ENCODE results near the gene MPDU1.
"Not testable (repeated sequence)": the region's sequence is repeated elsewhere in the genome, so short reads cannot be mapped to it uniquely, and the experiment has no call there.

The MPDU1 gene

DNA sequence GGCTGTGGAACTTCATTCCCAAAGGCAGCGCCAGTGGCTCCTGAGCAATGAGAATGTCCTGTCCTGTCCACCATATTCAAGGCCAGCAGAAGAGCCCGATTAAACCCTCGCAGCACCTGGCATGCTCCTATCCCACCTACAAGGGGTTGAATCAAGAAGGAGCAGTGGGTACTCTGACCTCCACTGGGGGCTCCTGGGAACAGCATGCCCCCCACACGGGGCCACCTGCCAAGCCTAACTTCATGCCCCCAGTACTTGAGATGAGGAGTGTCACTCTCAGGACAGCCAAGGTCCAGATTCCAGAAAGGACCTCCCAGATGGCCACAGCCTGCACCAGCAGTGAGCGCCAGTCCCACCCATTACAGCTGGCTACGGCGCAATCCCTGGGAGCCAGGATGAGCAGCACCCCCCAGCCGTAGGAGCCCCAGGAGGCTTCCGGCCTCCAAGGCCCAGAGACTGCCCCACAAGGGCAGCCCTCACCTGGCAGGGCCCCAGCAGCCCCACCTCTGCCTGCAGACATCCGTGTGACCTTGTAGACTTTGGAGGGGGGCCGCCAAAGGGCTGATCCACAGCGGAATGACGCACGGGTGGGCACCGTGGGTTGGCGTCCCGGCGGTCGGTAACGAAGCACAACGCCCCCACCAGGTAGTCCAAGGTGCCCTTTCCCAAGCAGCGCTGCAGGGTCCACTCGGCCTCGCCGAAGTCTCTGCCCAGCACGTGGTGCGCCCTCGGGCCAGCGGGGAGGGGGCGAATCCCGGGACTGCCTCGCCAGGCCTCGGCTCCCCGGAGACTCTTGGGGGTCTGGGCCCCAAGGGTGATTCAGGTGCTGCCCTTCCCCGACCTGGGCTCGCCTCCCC, 1.0 kb upstream of the MPDU1 start:
- peak in 1 of 2 experiments; percentile 61 for DNase-seq

DNA sequence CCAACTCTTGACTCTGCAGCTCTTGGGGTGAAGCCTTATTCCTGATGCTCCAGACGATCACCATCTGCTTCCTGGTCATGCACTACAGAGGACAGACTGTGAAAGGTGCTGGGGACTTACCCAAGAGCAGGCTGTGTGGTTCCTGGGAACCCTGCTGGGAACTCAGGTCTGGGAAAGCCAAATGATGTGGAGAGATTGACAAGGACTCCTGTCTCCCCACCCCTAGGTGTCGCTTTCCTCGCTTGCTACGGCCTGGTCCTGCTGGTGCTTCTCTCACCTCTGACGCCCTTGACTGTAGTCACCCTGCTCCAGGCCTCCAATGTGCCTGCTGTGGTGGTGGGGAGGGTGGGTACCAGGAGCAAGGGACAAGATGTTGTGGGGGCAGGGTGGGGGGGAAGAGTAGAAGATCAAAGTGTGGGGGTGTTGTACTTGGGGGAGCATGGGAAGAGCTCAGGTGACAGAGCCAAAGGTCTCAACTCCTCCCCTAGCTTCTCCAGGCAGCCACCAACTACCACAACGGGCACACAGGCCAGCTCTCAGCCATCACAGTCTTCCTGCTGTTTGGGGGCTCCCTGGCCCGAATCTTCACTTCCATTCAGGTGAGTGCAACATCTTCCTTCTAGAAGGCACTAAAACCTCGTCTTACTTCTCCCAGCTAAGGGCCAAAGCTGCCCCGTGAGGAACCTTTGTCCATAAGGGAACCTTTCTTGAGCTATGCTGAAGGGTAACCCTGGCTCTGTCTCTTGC, 3.2 kb downstream of the MPDU1 start:
- no peak for DNase-seq

DNA sequence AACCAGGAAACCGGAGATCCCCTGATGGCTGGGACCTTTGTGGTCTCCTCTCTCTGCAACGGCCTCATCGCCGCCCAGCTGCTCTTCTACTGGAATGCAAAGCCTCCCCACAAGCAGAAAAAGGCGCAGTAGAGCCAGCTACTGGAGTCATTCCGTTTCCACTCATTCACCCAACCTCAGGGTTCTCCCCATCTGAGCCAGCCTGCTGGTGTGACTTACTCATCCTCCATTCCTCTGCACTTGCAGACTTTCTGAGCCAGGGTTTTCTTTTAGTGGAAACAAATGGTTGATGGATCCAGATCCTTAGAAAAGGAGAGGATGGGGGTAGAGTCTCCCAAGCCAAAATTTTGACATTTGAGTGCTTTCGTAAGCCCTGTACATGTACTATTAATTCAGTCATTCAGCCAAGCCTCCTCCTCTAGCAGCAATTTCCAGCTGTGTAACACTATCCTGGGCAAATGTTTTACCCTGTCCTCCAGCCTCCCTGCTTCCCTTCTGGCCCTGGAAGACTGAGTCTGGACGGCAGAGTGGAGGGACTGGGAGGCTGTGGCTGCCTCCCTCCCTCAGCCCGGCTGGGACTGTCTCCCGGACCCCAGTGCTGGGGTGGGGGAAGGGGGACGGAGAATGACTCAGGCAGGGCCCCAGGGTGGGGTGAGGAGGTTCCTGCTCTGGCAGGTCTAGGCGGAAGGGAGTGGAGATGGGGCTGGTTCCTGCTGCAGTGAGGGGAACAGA, 3.9 kb downstream of the MPDU1 start:
- DNase-seq = no peak

DNA sequence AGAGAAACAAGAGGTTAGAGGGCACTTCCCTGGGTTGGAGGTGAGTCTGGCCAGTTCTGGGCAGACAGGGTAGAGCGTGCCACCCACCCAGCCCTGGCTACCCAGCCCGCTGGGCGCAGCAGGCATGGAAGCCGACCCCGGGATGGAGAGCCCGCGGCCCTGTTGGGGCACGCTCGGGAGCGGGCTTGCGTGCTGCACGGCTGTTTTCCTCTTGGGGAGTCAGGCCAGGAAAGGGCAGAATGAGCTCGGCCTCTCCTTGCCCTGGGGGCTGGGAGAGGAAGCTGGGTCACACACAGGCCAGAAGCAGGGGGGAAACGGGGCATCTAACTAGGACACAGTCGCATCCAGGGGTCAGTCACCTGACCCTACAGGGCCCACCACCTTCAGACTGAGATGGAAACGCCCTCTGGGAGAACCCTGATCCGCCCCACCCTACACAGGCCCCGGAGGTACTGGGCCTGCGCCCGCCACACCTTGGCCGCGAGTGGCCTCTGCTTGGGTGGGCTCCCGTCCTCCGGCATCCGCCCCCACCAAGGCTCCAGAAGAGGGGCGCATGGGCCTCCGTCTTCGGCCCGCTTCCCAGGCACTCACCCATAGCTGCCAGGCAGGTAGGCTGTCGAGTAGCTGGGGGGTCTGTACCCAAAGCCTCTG, 5.0 kb downstream of the MPDU1 start:
- no peak for DNase-seq

DNA sequence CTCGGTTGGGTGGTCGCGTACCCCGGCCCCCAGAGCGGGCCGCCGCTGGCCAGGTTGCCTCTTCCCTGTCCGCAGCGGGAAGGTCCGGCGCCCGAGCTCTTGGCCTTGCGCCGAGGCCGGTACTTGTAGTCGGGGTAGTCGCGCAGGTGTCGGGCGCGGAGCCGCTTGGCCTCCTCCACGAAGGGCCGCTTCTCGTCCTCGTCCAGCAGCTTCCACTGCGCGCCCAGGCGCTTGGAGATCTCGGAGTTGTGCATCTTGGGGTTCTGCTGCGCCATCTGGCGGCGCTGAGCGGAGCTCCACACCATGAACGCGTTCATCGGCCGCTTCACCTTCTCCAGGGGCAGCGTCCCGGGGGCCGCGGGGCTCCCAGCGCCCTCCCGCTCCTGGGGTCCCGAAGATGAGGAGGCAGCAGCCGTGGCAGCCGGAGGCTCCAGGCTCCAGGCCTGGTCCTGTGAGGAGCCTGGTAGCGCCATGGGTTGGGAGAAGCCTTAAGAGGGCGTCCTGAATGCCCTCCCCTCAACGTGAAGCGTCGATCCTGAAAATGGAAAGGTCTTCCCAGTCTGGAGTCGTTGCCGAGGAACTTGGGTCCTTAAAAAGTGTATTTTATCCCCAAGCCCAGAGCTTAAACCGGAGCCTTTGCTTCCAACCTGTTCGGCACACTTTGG, 5.7 kb downstream of the MPDU1 start:
- no peak for DNase-seq

DNA sequence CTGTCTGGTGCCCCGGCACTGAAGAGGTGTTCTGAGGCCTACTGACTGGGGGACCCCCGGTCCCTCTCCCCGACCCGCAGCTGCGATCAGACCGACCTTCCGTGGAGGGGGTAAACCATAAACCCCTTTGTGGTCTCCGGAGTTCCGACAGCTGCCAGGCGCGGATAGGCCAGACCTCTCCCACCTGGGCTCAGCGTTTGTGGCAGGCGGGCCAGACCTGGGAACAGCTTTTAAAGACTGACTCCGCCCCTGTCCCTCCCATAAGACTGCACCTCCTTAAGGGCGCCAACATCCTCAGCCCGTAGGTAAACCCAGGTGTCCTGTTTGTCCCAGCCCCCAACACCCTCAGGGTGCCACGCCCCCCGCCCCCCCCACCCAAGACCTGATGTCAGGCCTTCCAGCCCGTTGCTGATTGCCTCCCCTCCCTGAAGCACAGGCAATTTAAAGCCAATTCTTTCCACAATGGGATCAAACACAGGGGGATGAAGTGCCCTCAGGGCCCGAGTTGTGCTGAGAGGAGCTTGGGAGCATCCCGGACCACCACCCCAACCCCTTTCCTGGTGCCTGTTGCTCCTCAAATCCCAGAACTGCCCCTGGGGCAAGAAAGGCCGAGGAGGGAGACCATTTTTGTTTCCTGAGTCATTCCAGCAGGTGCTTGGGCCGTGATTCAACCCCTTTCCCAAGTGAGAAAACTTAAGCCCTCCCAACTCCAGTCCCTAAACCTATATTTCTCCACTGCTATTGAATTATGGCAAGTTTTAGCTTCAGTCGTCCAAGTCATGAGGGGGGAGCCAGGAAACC, 6.4 kb downstream of the MPDU1 start, which contains the start of gene SOX15:
SOX15 (minus strand) TSS at position 204 of the 801 bp plus-strand sequence. CDS start 418 bp downstream, outside the sequence.
- no peak for DNase-seq

DNA sequence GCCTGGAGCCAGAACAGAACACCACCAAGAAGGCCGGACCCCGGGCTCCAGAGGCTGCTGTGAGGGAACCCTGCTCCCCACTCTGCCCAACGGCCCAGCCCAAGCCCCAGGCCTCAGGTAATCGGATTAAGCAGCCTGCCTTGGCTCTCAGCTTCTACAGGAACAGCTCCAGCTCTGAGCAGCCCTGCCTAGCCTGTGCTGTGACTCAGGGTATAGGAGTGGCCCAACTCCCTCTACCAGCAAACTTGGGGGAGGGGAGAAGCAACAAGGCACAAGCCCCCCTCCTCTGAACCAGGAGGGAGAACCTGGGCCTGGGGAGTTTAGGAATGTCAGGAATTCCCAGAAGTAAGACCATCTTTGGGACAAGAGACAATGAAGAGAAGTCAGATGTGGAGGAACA, 7.1 kb downstream of the MPDU1 start:
- DNase-seq = no peak

DNA sequence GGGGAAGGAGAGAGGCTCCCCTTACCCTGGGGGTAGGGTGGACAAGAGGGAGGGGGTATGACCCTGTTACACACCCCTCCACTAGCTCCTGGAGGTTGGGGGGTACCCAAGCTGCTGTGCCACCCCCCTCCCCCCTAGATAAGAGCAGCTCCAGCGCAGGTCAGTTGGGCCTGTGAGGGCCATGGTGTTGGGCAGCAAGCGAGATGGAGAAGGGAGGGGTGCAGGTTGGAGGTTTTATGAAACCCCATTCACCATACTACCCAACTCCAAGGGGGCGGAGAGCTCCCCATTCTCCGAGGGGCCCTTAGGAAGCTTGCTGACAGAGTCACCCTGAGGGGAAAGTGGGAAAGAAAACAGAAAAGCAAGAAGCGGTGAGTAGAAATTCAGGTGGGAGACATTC, 7.9 kb downstream of the MPDU1 start:
- DNase-seq = no peak

DNA sequence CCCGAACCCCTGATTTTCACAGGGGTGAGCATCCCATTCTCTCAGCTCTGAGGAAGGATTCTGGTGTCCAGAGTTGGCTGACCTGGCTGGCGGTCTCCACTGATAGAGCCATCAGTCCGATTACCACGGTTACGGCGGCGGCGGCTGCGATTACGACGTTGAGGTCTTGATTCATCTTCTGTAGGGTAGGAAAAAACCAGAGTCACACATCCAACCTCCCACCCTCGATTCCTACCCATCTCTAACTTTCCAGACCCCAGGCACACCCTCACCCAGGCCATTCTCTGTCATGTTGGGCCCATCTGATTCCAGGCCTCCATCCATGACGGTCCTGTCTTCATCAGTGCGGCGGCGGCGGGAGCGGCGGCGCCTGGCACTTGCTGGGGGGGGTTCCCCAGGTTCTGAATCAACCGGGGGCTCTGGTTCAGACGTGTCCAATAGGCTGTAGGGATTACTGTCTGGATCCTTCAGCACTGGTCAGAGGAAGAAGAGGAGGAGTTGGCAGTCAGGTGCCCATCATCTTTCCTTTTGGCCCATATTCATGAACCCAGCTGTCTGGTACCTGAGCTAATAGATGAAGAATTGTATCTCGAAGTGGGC, 8.9 kb downstream of the MPDU1 start:
- no peak for DNase-seq

DNA sequence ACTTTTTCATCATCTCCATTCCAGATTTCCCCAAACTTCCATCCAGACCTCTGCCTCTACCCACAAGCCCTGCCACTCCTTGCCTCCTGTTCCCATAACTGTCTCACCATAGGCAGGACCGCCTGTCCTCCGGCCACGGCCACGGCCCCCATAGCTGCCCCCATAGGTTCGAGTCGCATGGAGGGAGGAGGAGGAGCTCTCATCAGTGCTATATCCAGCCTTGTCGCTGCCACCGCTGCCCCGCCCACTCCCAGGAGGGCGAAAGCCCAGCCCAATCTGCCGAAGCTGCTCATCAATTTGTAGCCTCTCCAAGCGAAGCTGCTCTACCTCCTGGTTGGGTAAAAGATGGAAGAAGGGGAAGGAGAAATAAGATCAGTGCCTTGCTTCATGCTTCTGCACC, 9.6 kb downstream of the MPDU1 start:
- no peak for DNase-seq

DNA sequence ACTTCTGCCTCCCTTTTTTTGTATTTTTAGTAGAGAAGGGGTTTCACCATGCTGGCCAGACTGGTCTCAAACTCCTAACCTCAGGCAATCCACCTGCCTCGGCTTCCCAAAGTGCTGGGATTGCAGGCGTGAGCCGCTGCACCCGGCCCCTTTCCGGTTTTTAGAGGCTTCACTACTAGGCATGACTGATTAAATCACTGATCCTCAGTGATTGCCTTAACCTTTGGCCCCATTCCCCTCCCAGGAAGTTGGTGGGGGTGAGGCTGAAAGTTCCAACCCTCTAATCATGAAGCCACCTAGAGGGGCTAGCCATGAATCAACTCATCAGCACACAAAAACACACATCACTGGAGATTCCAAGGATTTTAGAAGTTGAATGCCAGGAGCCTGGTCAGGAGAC, 13.9 kb downstream of the MPDU1 start:
- not testable (repeated sequence) for DNase-seq

DNA sequence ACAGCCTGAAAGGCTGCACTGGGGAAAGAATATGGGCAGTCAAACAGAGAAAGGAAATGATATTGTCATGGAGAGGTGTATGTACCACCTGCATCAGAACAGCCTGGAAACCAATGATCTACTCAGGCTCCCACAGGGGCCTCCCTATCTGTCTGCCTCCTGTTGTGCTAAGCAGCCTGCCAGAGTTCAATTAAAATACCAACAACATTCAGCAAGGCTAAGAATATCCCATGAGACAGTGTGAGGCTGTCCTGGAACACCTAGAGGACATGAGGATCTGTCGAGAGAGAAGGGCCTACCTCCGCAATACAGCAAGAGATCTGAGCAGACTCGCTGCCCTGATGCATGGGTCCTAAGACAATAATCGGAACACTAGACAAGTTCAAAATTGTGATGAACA, 22.6 kb downstream of the MPDU1 start:
- no peak for DNase-seq

DNA sequence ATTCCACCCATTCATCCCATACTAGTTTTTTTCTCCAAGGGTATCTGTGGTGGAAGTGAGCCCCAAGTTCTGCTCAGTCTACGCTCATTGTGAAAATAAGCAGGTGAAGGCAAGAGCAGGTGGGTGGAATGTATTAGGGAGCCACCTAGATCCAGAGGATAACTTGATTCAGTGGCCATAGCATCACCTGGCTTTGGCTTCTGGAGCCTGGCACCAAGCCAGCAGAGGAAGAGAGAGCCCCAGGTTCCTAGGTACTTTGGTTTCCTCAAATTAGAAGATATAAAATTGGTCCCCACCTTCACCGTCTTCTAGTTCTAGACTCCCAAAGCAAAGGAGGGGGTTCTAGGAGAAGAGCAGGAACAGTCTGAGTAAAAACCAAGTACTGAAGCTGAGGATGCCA, 27.0 kb downstream of the MPDU1 start:
- no peak for DNase-seq

DNA sequence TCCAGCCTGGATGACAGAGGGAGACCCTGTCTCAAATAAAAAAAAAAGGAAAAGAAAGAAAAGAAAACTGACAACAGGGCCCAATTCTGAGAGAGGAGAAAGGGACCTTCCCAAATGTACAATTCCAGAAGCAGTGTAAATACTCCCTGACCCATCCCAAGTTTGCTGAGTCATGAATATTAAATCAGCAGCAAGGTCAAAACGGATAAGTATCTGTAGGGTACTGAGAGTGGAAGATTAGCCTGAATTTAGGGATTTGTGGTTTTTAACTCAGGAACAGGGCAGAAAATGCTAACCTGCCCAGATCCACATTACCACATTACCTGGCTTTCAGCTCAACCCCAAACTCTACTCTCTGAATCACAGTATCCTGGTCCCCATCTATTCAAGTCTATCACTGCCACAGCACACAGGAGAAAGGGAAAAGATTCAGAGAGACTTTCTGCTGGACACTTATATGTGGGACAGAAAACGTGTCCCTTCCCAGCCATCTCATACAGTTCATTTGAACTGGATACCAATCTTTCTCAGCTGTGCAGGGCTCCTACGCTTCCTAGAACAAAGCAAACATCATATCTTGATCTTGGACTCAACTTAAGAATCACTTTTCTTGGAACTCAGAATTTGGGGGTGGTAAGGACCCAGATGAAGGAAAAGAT, 28.1 kb downstream of the MPDU1 start:
- no peak for DNase-seq

DNA sequence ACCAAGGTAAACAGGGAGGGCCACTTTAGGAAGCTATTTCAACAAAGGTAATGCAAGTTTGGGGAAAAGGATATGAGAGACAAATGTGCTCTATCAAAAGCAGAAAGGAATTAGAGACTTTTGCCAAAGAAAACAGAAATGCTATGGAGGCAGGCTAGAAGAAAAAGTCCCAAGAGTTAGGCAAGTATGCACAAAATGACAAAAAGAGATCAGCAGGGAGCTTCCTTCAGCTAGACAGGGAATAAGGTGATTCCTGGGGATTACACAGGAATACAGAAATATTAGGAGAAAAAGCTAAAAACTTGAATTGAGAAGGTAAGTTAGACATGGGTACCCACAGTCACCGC, 28.6 kb downstream of the MPDU1 start:
- DNase-seq = no peak

DNA sequence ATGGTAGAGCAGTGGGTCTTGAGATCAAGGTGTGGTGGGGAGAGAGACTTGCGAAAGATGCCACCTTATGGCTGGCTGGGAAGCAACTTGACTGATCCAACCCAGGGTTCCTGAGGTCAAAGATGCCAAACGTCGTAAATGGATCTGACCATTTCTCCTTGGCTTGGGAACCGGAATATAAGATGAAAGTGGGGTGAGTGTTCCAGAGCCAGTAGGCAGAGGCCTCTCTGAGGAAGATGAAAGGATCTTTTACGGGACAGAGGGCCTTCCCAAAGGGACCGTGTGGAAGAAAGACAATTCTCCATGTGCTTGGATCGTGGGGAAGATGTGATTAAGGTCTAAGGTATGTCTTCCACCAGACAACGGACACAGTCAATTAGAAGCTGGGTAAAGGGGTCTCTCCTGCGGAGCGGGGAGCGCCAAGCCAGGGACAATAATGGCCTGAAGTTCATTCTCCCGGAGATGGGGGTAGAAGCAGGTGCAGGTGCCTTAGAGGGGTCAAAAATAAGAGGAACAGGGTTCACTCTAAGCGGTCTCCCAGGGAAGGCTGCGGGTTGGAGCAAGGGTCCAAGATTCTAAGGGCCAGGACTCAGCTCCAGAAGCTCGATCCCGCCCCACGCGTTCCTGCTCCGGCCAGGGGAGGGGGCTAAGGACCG, 30.2 kb downstream of the MPDU1 start:
- no peak for DNase-seq

DNA sequence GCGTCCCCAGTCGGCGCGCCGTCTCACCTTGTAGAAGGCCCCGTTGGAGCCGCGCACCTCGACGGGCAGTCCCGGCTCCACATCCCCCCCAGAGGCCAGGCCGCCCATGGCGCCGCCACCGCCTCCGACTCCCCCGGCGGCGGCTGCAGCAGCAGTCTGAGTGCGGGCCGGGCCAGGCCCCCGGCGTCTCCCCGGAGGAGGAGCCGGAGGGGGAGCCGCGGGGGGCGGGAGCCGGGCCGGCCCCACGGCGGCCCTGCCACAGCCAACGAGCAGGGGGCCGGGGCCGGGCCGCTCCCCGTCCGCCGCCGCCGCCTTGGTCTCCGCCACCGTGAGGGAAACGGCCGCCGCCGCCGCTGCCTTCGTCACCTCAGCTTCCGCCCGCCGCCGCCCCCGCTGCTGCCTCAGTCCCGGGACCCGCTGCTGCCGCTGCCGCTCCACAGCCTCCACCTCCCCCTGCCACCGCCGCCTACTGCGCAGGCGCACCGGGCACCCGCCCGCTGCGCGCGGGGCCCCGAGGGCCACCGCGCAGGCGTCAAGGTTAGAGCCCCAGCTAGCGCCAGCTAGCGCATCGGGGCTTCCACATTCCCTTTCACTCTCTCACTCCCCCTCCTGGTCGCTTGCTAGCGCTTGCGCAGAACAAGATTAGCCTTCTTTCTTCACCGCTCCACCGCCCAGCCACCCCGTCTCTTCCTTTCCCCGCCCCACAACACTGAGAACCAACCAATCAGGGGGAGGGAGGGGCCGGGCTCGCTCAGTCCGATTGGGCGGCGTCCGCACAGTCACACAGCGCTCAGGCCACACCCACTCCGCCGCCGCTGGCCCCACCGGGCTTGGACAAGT, 31.0 kb downstream of the MPDU1 start, which contains the start of gene FXR2:
FXR2 (minus strand) TSS at position 473 of the 840 bp plus-strand sequence; CDS start at position 108, 365 bp downstream.
- DNase-seq = peak; percentile 99

DNA sequence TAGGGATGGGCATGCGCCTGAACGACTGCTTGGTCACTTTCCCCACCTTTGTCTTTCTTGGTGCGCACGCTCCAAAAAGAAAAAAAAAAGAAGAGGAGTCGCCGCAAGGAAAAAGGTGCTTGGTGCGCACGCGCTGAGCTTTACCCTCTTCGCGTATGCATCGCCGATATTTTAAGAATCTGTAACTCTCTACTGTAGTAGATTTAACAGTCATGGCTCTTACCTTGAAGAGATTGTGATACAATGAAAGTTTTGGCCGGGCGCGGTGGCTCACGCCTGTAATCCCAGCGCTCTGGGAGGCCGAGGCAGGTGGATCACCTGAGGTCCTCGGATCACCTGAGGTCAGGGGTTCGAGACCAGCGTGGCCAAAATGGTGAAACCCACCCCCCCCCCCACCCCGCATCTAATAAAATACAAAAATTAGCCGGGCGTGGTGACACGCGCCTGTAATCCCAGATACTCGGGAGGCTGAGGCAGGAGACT, 31.7 kb downstream of the MPDU1 start:
- DNase-seq = no peak

DNA sequence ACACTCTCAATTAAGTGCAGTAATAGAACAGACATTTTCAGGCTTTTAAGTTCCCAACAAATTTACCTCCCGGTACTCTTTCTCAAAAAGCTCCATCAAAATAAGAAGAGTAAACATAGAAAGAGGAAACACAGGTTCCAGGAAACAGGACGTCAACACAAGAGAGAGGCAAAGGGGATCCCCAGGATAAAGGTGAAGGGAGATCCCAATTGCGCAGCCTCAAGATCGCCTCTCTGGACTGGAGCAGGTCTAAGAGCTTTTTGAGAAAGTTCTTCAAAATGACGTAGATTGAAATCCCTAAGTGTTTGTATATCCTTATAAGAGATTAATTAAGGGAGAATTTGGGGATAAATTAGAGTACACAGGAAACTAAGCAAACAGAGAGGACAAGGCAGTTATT, 35.0 kb downstream of the MPDU1 start:
- DNase-seq = no peak
